IPS-18c (cell line): Measurements from ENCODE around the gene FAM135A.
"Not testable (repeated sequence)": the region's sequence is repeated elsewhere in the genome, so short reads cannot be mapped to it uniquely, and the experiment has no call there.

ENCODE experiments used
- H3K4me3 ChIP-seq: 2 replicates; pipeline ENCODE4 v1.7.0; 2013; ENCODE audit warnings: low read depth, mild to moderate bottlenecking, low read length, moderate library complexity; ENCODE audit not compliant: insufficient read depth
- H3K9me3 ChIP-seq: one replicate; pipeline ENCODE4 v1.6.1; 2013; ENCODE audit warnings: mild to moderate bottlenecking, low read length, moderate library complexity; ENCODE audit not compliant: control insufficient read depth, insufficient read depth

Gene FAM135A

DNA sequence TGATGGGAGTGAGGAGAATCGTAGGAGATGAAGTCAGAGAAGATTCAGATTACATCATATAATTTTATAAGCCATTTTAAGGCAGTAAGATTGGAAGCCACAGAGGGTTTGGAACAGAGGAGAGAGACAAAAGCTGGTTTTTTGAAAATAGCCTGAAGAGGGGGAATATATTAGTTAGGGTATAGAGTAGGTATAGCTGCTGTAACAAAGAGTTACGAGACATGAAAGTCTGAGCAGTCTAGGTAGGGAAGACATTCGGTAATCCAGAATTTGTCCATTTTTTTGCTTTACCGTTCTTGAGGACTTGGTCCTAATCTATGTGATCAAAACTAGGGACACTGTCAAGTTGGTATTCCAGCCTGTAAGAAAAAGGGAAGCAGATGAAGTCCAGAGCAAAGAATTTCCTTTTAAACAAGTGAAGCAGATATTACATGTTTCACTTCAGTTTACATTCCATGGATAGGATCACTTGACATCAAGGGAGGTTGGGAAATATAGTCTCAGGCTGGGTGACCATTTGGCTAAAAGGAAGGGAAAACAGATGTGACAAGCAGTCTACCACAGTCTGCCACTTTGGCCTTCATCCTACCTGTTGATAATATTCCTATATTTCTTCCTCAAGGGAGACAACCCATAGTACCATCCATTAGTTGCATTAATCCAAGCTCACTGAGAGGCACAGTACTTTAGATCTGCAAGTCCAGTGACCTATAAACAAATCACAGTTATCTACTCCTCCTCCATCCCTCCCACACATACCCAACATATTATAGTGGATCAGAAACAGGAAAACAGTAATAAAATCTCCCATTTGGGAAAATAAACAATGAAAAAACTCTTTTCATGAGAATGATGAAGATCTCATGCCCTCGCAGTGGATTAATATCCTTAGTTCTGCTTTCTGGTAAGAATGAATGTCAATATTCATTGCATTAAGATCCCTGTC is 10.2 kb downstream of the FAM135A start:
- H3K4me3 ChIP-seq: no peak overlapping the region
- no peaks in the 10 kb centered on the region for H3K9me3 ChIP-seq

DNA sequence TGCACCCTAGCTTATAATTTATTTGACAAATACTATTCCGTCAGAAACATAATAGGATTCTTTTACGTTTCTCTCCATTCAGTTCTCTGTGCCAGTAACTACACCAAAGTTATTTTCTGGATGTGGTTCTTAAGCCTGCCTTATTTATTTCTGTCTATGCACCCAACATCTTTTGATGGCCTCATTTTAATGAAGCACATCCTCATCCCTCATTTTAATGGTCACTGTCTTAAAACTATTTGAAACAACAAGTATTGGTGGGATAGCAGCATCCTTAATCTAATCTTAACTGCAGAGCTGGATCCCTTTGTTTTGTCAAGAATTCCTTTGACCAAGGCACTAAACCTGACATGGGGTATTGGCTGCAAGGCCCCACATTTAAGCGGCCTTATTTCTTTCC is 11.0 kb downstream of the FAM135A start:
- H3K9me3 ChIP-seq: no peaks in the 10 kb centered on the region
- H3K4me3 ChIP-seq: no peak overlapping the region

DNA sequence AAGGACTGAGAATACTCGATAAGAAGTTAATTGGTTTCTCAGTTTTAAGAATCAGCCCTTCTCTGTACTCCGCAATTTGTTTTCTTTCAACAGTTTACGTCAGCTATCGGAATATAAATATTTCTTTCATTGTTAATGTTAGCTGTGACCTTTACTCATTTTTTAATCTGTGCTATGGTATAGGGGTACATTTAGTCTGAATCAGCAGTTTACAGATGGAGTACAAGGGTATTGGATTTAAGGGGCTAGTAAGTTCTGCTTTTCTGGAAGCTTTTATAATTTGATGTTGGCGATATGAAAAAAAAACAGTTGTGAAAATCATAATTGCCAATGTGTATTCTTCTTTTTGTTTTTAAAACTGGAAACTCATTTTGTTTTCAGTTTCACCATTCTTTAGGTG is 23.0 kb downstream of the FAM135A start:
- Histone ChIP-seq H3K9me3 (no peaks in the 10 kb centered on the region), H3K4me3 (no peak overlapping the region)

DNA sequence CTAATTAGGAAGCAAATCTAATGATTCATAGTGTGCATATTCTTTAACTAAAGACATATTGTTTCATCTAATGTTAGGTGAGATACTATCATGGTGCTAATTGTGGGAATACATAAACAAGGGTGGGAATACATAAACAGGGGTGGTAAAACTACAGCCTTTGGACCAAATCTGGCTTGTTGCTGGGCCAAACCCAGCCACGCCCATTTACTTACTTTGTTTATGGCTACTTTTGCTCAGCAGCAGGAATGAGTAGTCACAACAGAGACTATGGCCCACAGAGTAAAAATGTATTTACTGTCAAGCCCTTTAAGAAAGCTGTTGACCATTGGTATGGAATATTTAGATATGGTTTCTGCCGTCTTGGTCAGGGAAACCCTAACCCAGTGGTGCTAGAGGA is 31.7 kb downstream of the FAM135A start:
- no peak overlapping the region for H3K4me3 ChIP-seq
- no peaks in the 10 kb centered on the region for H3K9me3 ChIP-seq

DNA sequence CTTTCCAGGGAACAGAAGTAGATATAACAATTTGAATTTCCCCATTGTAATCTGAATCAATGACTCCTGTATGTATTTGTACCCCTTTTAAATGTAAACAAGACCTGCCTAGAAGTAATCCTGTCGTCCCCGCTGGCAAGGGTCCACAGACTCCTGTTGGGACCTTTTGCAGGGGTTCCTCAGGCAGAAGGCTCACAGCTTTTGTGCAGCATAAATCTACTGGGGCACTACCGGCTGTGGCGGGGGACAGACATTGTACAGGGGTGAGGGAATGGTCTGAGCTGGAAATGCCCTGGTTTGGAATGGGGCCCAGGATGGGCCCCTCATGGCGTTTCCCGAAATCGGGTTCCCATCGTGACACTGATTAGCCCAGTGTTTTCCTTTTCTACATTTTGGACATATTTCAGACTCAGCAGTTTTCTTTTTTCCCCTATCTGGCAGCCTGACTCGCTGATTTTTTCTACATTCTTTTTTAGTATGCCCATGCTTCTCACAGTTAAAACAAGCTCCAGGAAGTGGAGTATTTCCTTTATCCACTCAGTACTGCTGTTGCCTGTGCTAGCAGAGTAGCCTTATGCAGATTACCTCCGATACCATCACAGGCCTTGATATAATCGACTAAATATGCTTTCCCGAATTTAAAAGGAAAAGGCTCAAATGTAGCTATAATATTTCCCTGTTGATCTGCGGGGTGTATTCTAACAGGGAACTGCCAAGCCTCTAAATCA is 34.2 kb downstream of the FAM135A start:
- not testable (repeated sequence) for H3K9me3 ChIP-seq, H3K4me3 ChIP-seq

DNA sequence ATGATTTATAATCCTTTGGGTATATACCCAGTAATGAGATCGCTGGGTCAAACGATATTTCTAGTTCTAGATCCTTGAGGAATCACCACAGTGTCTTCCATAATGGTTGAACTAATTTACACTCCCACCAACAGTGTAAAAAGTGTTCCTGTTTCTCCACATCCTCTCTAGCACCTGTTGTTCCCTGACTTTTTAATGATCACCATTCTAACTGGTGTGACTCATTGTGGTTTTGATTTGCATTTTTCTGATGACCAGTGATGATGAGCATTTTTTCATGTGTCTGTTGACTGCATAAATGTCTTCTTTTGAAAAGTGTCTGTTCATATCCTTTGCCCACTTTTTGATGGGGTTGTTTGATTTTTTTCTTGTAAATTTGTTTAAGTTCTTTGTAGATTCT is 40.6 kb downstream of the FAM135A start:
- H3K9me3 ChIP-seq, H3K4me3 ChIP-seq: not testable (repeated sequence)

DNA sequence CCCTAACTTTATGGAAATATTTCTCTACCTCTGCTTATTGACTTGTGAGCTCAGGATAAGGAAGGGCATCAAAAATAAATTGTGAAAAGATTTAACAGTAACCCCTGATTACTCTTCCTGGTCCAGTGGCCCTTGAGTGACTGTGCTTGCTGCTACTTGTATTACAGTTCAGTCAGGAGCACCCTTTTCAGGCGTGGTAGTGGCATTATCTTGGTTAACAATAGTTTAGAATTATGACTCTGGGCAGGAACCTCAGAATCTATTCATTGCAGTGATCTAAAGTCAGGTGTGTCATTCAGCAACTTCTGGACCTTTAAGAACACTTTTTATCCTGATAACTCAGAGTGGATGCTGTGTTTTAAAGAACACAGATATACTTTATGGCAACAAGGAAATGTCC is 43.4 kb downstream of the FAM135A start:
- H3K4me3 ChIP-seq: no peak overlapping the region
- no peaks in the 10 kb centered on the region for H3K9me3 ChIP-seq

DNA sequence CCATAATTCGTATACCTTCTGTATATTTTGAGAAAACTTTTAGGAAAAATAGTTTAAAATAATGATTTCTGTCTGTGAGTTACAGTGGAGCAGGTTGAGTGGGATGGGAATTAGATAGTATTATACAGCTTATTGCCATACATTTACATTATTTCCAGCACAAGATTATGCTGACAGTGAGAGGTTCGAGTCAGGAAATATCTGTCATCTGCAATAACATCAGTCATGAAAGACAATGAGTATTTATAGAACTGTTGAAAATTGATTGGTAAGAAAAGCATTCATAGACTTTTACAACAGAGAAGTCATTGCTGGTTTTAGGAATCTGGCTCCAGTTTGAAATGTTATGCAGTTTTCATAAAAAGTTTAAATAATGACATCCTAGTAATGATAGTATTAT is 45.9 kb downstream of the FAM135A start:
- Histone ChIP-seq H3K4me3 (no peak overlapping the region), H3K9me3 (no peaks in the 10 kb centered on the region)

DNA sequence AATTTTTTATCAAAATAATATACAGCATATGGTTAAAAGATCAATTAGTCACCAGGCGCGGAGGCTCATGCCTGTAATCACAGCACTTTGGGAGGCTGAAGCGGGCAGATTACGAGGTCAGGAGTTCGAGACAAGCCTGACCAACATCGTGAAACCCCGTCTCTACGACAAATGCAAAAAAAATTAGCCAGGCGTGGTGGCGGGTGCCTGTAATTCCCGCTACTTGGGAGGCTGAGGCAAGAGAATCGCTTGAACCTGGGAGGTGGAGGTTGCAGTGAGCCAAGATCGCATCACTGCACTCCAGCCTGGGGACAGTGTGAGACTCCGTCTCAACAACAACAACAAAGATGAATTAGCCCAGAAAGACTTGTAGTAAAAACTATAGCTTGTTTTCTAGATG is 46.4 kb downstream of the FAM135A start:
- not testable (repeated sequence) for H3K9me3 ChIP-seq, H3K4me3 ChIP-seq

DNA sequence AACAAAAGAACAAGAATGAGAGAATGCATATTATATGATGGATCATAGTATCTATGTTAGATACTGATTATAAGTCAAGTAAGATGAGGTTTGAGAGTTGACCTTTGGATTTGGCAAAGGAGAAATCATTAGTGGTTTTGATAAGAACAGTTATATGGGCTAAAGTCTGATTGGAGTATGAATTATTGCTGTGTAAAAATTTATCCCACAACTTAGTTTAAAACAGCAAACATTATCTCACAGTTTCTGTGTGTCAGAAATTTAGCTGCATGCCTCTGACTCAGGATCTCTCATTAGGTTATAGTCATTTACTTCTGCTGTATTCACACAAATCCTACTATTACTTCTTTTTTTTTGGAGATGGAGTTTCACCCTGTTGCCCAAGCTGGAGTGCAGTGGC is 56.7 kb downstream of the FAM135A start:
- Histone ChIP-seq H3K4me3 (no peak overlapping the region), H3K9me3 (no peaks in the 10 kb centered on the region)

DNA sequence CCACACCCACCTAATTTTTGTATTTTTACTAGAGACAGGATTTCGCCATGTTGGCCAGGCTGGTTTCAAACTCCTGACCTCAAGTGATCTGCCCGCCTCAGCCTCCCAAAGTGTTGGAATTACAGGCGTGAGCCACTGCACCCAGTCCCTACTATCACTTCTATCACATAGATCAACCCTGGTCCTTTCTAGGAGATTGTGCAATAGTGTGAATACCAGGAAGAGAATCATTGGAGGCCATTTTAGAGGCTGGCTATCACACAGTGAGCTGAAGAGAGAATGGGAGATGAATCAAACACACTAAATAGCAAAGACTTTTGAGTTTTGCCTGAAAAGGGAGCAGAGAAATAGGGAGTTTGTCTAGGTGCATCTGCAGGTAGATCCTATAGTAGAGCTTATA is 57.2 kb downstream of the FAM135A start:
- not testable (repeated sequence) for H3K9me3 ChIP-seq, H3K4me3 ChIP-seq

DNA sequence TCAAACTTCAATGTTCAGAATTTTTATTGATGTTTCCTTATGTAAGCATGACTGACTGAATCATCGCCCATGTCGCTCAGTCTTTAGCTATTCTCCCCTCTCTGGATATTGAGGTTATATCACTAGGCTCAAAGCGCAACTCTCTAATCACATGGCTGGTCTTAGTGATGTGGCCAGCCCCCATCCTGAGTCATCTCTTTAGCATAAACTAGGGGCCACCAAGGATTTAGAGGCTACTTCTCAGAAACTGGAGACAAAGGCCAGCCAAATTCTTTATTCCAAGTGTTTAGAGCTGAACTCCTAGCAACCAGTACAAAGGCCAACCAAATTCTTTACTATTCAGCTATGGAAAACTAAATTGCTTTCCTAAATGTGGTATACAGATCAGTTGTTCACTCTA is 61.4 kb downstream of the FAM135A start:
- Histone ChIP-seq H3K9me3 (no peaks in the 10 kb centered on the region), H3K4me3 (no peak overlapping the region)

DNA sequence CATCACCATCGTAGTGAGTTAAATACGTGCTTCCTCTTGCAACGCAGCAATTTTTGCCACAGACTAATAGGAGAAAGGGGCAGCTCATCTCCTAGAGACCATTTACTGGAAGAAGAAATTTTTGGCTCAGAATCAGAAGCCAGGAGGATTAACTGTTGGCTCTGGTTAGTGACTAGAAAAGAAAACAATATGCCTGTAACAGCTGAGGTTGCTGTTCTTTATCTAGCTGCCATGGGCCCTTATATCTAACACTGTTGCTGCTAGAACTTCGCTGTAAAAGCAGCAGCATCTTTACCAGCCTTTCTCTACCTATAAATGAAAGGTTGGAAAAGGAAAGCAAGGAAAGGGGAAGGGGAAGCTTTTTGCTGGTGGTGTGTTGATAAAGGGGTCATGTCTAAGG is 65.9 kb downstream of the FAM135A start:
- Histone ChIP-seq H3K9me3 (no peaks in the 10 kb centered on the region), H3K4me3 (no peak overlapping the region)

DNA sequence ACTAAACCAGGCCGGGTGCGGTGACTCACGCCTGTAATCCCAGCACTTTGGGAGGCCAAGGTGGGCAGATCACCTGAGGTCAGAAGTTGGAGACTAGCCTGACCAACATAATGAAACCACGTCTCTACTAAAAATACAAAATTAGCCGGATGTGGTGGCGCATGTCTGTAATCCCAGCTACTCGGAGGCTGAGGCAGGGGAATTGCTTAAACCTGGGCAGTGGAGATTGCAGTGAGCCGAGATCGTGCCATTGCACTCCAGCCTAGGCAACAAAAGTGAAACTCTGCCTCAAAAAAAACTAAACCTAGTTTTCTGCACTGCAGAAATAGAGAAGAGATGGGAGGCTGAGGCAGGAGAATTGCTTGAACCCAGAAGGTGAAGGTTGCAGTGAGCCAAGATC is 73.3 kb downstream of the FAM135A start:
- not testable (repeated sequence) for H3K9me3 ChIP-seq, H3K4me3 ChIP-seq

DNA sequence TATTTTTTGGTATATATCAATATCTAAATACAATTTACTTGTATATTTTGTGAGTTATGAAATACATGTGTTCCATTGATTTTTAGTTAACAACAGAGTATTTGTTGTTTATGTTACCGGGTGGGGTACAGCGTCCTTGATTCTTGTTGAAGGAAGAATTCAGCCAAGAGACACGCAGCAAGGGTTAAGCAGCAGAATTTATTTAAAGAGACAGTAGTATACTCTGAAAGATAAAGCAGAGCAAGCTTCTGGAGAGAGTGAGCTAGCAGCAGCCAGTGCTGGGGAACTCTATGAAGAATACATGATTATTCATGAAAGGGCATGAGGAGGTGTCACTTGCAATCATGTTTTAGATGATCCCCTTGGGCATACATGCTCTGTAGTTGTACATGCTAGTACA is 76.1 kb downstream of the FAM135A start:
- Histone ChIP-seq H3K4me3 (no peak overlapping the region), H3K9me3 (no peaks in the 10 kb centered on the region)

DNA sequence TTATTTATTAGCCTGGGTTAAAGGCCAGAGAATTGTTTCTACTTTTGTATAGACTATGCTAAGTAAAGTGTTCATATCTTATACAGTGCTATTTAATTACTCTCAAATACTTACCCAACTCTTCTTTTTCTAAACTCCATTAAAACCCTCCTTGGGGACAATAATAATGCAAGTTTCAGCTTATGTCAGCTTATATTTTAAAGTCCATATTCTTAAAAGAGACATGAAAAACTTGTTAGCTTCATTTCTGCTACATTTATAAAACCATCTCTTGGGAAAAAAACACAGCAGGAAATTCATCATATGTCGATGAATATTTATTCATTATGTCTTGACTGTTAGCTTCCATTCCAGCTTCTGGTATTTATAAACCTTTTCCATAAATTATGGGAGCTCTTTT is 81.5 kb downstream of the FAM135A start:
- Histone ChIP-seq H3K9me3 (no peaks in the 10 kb centered on the region), H3K4me3 (no peak overlapping the region)

DNA sequence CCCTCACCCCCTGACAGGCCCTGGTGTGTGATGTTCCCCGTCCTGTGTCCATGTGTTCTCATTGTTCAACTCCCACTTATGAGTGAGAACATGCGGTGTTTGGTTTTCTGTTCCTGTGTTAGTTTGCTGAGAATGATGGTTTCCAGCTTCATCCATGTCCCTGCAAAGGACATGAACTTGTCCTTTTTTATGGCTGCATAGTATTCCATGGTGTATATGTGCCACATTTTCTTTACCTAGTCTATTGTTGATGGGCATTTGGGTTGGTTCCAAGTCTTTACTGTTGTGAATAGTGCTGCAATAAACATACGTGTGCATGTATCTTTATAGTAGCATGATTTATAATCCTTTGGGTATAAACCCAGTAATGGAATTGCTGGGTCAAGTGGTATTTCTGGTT is 82.5 kb downstream of the FAM135A start:
- H3K4me3 ChIP-seq, H3K9me3 ChIP-seq: not testable (repeated sequence)

DNA sequence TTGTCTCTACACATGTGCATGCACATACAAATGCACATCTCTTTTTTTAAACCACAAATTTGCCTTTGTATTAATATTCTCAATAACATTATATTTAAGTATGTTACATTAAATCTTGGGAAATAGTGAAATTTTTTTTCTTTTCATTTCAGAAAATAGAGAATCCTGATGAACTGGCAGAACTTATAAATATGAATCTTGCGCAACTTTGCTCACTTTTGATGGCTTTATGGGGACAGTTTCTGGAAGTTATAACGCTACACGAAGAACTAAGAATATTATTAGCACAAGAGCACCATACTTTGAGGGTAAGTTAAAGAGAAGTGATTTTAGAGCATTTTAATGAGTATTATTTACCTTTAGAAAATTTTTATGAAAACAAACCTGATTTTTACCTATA is 89.2 kb downstream of the FAM135A start:
- H3K4me3 ChIP-seq: no peak overlapping the region

More for the DNA sequence above, 89.2 kb downstream of the FAM135A start:
- H3K9me3 ChIP-seq: no peaks in the 10 kb centered on the region
